GM12878 (cell line): Measurements from ENCODE around the gene PRKCE. TPM values are rescaled to one million over a fixed set of nuclear protein-coding genes. Genes with fewer than 3 reads are reported as not detected.

ENCODE experiments used
- ATAC-seq: fragments of 200-7000 bp; cut with Tn5 transposase; 3 replicates; pipeline ENCODE4 v1.9.1; 2020; ENCODE audit warnings: mild to moderate bottlenecking, moderate library complexity
- BruUV-seq: library from RNA; stranded (reverse); fragments of 400-500 nt; replicated peaks from 2 replicates; lab custom pipeline; 2021; lab: Mats Ljungman, UMichigan
- CTCF ChIA-PET: fragments of 300-600 bp; sonication (Branson Sonifier 250); formaldehyde crosslinking; extraction: SDS; loops from one replicate; lab custom pipeline; 2021; ENCODE audit warnings: inconsistent platforms; lab: Yijun Ruan, JAX
- POLR2A ChIA-PET: fragments of 350-600 bp; formaldehyde crosslinking; extraction: SDS; loops from one replicate; lab custom pipeline; 2021; ENCODE audit warnings: inconsistent platforms; lab: Charles Lee
- RAD21 ChIA-PET: fragments of 300-600 bp; sonication (Branson Sonifier 250); formaldehyde crosslinking; loops from one replicate; lab custom pipeline; 2023; ENCODE audit warnings: antibody characterized with exemption; ENCODE audit not compliant: unreplicated experiment; lab: Charles Lee
- SMC1A ChIA-PET: fragments of 300-600 bp; sonication (Branson Sonifier 250); formaldehyde crosslinking; loops from one replicate; lab custom pipeline; 2023; ENCODE audit not compliant: unreplicated experiment, uncharacterized antibody; lab: Charles Lee
- DNase-seq: peaks from one replicate; pipeline ENCODE4 v3.0.0-alpha.2; 2011; ENCODE audit warnings: low read depth, low spot score
- FAIRE-seq: peaks from 3 replicates; lab custom pipeline; 2011; peaks lifted over from hg19 to GRCh38; lab: Jason Lieb, UNC
- H2AFZ ChIP-seq: 2 replicates; pipeline ENCODE4 v1.6.0; 2011; ENCODE audit warnings: low read depth, low read length, control low read depth; ENCODE audit not compliant: control insufficient read depth
- H3K27ac ChIP-seq: 2 replicates; pipeline ENCODE4 v1.5.1; 2011; ENCODE audit warnings: control low read depth; ENCODE audit not compliant: control insufficient read depth, insufficient read depth
- H3K27me3 ChIP-seq, 2 experiments: replicated peaks in 1 of 2; 2 replicates each; pipeline versions ENCODE4 v1.6.0 to v1.6.1; 2011; ENCODE audit warnings: low read length in 1 of 2; ENCODE audit not compliant: control insufficient read depth in 2 of 2, insufficient read depth in 2 of 2
- H3K36me3 ChIP-seq, 2 experiments: 2 replicates each; pipeline ENCODE4 v1.5.1; 2011; ENCODE audit warnings: low read length in 1 of 2; ENCODE audit not compliant: control insufficient read depth in 2 of 2, insufficient read depth in 2 of 2
- H3K4me1 ChIP-seq: 2 replicates; pipeline ENCODE4 v1.6.1; 2011; ENCODE audit warnings: mild to moderate bottlenecking, low read length, moderate library complexity, mixed read lengths; ENCODE audit not compliant: control insufficient read depth, insufficient read depth
- H3K4me2 ChIP-seq: 2 replicates; pipeline ENCODE4 v1.6.0; 2011; ENCODE audit warnings: control low read depth; ENCODE audit not compliant: control insufficient read depth, insufficient read depth
- H3K4me3 ChIP-seq: fragments of 200-600 bp; sonication (generic); 2 replicates; pipeline ENCODE4 v1.5.1; 2016
- H3K79me2 ChIP-seq: 2 replicates; pipeline ENCODE4 v1.6.0; 2011; ENCODE audit warnings: low read length; ENCODE audit not compliant: control insufficient read depth, insufficient read depth
- H3K9ac ChIP-seq: 2 replicates; pipeline ENCODE4 v1.8.0; 2011; ENCODE audit warnings: low read length, control low read depth, mixed read lengths; ENCODE audit not compliant: control insufficient read depth, insufficient read depth
- H3K9me3 ChIP-seq: replicated peaks from 3 replicates; pipeline ENCODE4 v1.5.1; 2011; ENCODE audit warnings: mild to moderate bottlenecking, low read length; ENCODE audit not compliant: control insufficient read depth, insufficient read depth
- H4K20me1 ChIP-seq: 2 replicates; pipeline ENCODE4 v1.6.0; 2011; ENCODE audit not compliant: control insufficient read depth, insufficient read depth
- ATF2 ChIP-seq: IDR thresholded peaks from 2 replicates; pipeline ENCODE4 v1.6.1; 2012; ENCODE audit warnings: low read length, inconsistent platforms
- BHLHE40 ChIP-seq, 2 experiments: fragments of 450-650 bp in 1 of 2; IDR thresholded peaks; 2 replicates each; pipeline ENCODE4 v1.6.1; 2011 to 2017; ENCODE audit warnings: low read depth in 2 of 2, borderline replicate concordance in 1 of 2, improper control_type of control experiment in 1 of 2, low read length in 1 of 2, mild to moderate bottlenecking in 1 of 2
- DPF2 ChIP-seq: fragments of 450-650 bp; IDR thresholded peaks from 2 replicates; pipeline ENCODE4 v1.6.1; 2017; ENCODE audit warnings: mild to moderate bottlenecking
- E2F8 ChIP-seq: fragments of 450-650 bp; IDR thresholded peaks from 2 replicates; pipeline ENCODE4 v1.6.1; 2018; ENCODE audit warnings: mild to moderate bottlenecking, low read depth, moderate library complexity; ENCODE audit not compliant: partially characterized antibody
- IKZF1 ChIP-seq: fragments of 450-650 bp; conservative IDR thresholded peaks from 2 replicates; pipeline ENCODE4 v1.6.1; 2017; ENCODE audit warnings: antibody characterized with exemption, mild to moderate bottlenecking
- NFIC ChIP-seq: IDR thresholded peaks from 2 replicates; pipeline ENCODE4 v1.6.1; 2012; ENCODE audit warnings: low read depth, mild to moderate bottlenecking, inconsistent platforms, low read length, moderate library complexity
- PAX8 ChIP-seq: fragments of 450-650 bp; IDR thresholded peaks from 2 replicates; pipeline ENCODE4 v1.6.1; 2017; ENCODE audit warnings: mild to moderate bottlenecking, moderate library complexity
- SIN3A ChIP-seq: IDR thresholded peaks from 2 replicates; pipeline ENCODE4 v1.6.1; 2012; ENCODE audit warnings: low read depth, low read length, improper control_type of control experiment
- SMARCA5 ChIP-seq: fragments of 450-650 bp; IDR thresholded peaks from 2 replicates; pipeline ENCODE4 v1.6.1; 2017; ENCODE audit warnings: mild to moderate bottlenecking
- ZNF217 ChIP-seq: fragments of 450-650 bp; IDR thresholded peaks from 2 replicates; pipeline ENCODE4 v1.6.1; 2017; ENCODE audit warnings: antibody characterized with exemption, mild to moderate bottlenecking
- ZNF592 ChIP-seq: fragments of 450-650 bp; IDR thresholded peaks from 2 replicates; pipeline ENCODE4 v1.6.1; 2017; ENCODE audit warnings: mild to moderate bottlenecking, moderate library complexity
- WGBS: methylation state at CpG from one replicate; pipeline ENCODE4 v1.1.6; 2016; ENCODE audit warnings: low lambda C conversion rate; ENCODE audit not compliant: insufficient replicate concordance, insufficient coverage; ENCODE audit errors: missing lambda C conversion rate; 5-methylcytosine and 5-hydroxymethylcytosine counted together
- in situ Hi-C: fragments of 300-500 bp; cut with MboI; formaldehyde crosslinking; loops from 9 replicates; pipeline ENCODE4 v1.14.3; 2018; ENCODE audit warnings: mixed read lengths
- intact Hi-C: fragments of 100-400 bp; cut with micrococcal nuclease; formaldehyde crosslinking; loops from one replicate; pipeline ENCODE4 v1.14.2; 2022; ENCODE audit not compliant: unreplicated experiment
- polyA plus RNA-seq, 11 experiments: library from polyadenylated mRNA; depleted of rRNA in 4 of 11; unstranded in 6 of 11; stranded (reverse) in 5 of 11; fragments of >200 nt; fragmentation: Nextera tagmentation in 4 of 11; fragmentation: Illumina TruSeq in 1 of 11; extraction: Ambion mirVana in 4 of 11; extraction: Trizol in 1 of 11; gene quantifications; 1 replicate in 1 of 11; 2 replicates in 10 of 11; pipeline versions ENCODE4 v1.2.1 to v1.2.3, GENCODE V29; 2011 to 2016; ENCODE audit warnings: inconsistent platforms in 2 of 11, missing spikeins in 2 of 11, low read depth in 1 of 11
- total RNA-seq, 4 experiments: library from RNA; depleted of rRNA in 3 of 4; stranded (reverse); fragments of >200 nt in 3 of 4; fragmentation: Illumina TruSeq in 1 of 4; extraction: Trizol in 1 of 4; gene quantifications; 2 replicates each; pipeline versions ENCODE4 v1.2.1 to v1.2.3, GENCODE V29; 2013 to 2021

PRKCE gene
- total and polyA plus RNA-seq, 10 of the 15 experiments (the other 5 are each of a cell fraction or from before 2014, with no cell fraction given): 2.6 to 28.2 (median 11.3) TPM

GRCh38 chr2:46227022-46227421 is 575.5 kb downstream of the PRKCE start:
- no peak overlapping the region for H3K4me2 ChIP-seq
- TF ChIP-seq ZNF217 (peak; percentile 48; the same call in 1 of the 2 replicates), SIN3A (no peak), NFIC (no peak; the same call in 1 of the 2 replicates), PAX8 (no peak), ATF2 (peak; percentile 29; the same call in 1 of the 2 replicates), SMARCA5 (0 out of 2 replicates have a peak, but pooled peaks have one; percentile 55), IKZF1 (0 out of 2 replicates have a peak, but pooled peaks have one; percentile 5), E2F8 (no peak), BHLHE40 (IDR thresholded peaks at IDR 0.05; ENCODE audit: borderline replicate concordance in 1 of 2, low read depth in 2 of 2, low read length in 1 of 2) (peak in 1 of 2 experiments; percentile 60; a peak in 1 of 4 replicates), ZNF592 (peak; percentile 62; the same call in 1 of the 2 replicates), DPF2 (0 out of 2 replicates have a peak, but pooled peaks have one; percentile 3)
- FAIRE-seq (no peak), DNase-seq (no peak), ATAC-seq (no peak)
- H3K4me1 ChIP-seq: peaks cover 14% of the 10 kb centered on the region
- ChIA-PET CTCF (interaction anchor here (0.7 to 5.7 kb wide), 7 partner anchors 11 to 234 kb away, joined by 3 to 45 read pairs (median 5); no protein-coding TSS in a partner anchor), RAD21 (interaction anchor here (0.7 to 6.3 kb wide), 11 partner anchors 10 to 163 kb away, joined by 3 to 79 read pairs (median 4); partner anchors contain the start of gene EPAS1), POLR2A (interaction anchor here (0.7 to 3.8 kb wide), 7 partner anchors 8 to 150 kb away, joined by 3 to 28 read pairs (median 4); partner anchors contain the start of gene EPAS1), SMC1A (interaction anchor here (0.7 to 6.2 kb wide), 16 partner anchors 9 to 164 kb away, joined by 3 to 82 read pairs (median 6); partner anchors contain the start of gene EPAS1)
- no peak overlapping the region for H3K27ac ChIP-seq
- no peak overlapping the region for H2AFZ ChIP-seq
- in situ Hi-C loops (no loop called here), intact Hi-C loops (loop anchor here (5.0 kb wide), 3 partner anchors 40 to 165 kb away; no protein-coding TSS in a partner anchor)
- no peaks in the 10 kb centered on the region for H3K27me3 ChIP-seq
- no peaks in the 10 kb centered on the region for H3K36me3 ChIP-seq
- no peaks in the 10 kb centered on the region; the same call in 2 of the 3 replicates for H3K9me3 ChIP-seq
- H3K9ac ChIP-seq: no peak overlapping the region
- BruUV-seq: no TSS peak
- H3K4me3 ChIP-seq: no peak overlapping the region
- H3K79me2 ChIP-seq: no peaks in the 10 kb centered on the region
- H4K20me1 ChIP-seq: no peaks in the 10 kb centered on the region
- 32% methylated on average over 3 of the region's 3 CpGs for WGBS
